Measurements from ENCODE around the gene MSANTD3.
A peak's percentile ranks its signal among the peaks of the same experiment; 100 is the strongest.
"Not testable (repeated sequence)": the region's sequence is repeated elsewhere in the genome, so short reads cannot be mapped to it uniquely, and the experiment has no call there.

The MSANTD3 gene

DNA sequence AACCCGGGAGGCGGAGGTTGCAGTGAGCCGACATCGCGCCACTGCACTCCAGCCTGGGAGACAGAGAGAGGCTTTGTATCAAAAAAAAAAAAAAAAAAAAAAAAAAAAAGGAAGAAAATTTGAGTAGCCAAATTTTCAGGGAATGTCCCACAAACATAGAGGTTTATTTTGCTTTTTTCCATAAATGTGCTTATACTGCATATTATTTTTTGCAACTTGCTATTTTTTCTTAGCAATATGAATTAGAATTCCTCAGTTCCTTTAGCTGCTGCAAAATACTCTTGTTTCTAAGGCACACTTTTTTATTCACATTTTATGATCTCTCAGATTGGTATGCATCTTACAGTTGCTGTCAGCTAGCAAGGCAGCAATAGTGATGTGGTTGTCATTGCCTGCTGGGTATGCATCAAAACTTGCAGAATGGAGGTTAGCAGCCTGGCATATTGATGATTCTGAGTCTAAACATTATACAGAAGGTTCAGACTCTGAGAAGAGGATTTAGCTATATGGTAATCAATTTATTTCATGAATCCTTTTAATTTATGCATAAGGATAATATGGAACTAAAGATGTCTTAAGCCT, 13.0 kb upstream of the MSANTD3 start:
- TF ChIP-seq, protein P1, sequence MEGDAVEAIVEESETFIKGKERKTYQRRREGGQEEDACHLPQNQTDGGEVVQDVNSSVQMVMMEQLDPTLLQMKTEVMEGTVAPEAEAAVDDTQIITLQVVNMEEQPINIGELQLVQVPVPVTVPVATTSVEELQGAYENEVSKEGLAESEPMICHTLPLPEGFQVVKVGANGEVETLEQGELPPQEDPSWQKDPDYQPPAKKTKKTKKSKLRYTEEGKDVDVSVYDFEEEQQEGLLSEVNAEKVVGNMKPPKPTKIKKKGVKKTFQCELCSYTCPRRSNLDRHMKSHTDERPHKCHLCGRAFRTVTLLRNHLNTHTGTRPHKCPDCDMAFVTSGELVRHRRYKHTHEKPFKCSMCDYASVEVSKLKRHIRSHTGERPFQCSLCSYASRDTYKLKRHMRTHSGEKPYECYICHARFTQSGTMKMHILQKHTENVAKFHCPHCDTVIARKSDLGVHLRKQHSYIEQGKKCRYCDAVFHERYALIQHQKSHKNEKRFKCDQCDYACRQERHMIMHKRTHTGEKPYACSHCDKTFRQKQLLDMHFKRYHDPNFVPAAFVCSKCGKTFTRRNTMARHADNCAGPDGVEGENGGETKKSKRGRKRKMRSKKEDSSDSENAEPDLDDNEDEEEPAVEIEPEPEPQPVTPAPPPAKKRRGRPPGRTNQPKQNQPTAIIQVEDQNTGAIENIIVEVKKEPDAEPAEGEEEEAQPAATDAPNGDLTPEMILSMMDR (IDR thresholded peaks at IDR 0.05; ENCODE audit: control insufficient read depth, extremely low read depth, insufficient read depth): no peak
- DNase-seq (ENCODE audit: low read depth): no peak
- H3K4me3 ChIP-seq (ENCODE audit: low read depth, low read length): no peak overlapping the region

DNA sequence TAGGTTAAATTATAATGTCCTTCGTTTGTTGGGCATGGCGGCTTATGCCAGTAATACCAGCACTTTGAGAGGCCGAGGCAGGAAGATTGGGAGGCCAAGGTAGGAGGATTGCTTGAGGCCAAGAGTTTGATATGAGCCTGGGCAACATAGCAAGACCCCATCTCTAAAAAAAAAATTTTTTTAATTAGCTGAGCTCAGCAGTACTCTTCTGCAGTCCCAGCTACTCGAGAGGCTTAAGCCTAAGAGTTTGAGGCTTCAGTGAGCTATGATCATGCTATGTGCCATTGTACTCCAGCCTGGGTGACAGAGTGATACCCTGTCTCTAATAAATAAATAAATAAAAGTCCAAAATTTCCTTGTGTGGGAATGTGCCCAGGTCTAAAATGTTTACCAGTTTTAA, 9.1 kb upstream of the MSANTD3 start:
- TF ChIP-seq, protein P1 (IDR thresholded peaks at IDR 0.05; ENCODE audit: control insufficient read depth, extremely low read depth, insufficient read depth): no peak
- H3K4me3 ChIP-seq (ENCODE audit: low read depth, low read length): no peak overlapping the region
- DNase-seq (ENCODE audit: low read depth): no peak

DNA sequence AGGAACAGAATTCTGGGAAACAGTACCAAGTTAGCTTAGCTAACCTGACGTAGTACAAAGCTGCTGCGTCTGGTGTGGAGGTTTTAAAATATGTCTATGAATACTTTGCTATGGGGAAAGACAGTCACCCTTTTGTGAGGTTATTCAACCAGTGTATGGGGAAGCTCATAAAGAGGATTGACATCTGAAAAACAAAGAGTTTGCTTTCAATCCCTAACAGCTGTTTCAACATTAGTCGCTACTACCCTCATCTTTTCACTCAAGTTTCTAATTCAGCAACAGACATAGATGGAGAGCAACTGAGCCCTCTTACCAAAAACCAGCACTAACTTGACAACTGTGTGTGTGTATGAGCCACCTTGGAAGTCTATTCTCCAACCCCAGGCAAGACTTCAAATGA, 7.8 kb upstream of the MSANTD3 start:
- no peak for DNase-seq (ENCODE audit: low read depth)
- TF ChIP-seq, protein P1 (IDR thresholded peaks at IDR 0.05; ENCODE audit: control insufficient read depth, extremely low read depth, insufficient read depth): no peak
- no peak overlapping the region for H3K4me3 ChIP-seq (ENCODE audit: low read depth, low read length)

DNA sequence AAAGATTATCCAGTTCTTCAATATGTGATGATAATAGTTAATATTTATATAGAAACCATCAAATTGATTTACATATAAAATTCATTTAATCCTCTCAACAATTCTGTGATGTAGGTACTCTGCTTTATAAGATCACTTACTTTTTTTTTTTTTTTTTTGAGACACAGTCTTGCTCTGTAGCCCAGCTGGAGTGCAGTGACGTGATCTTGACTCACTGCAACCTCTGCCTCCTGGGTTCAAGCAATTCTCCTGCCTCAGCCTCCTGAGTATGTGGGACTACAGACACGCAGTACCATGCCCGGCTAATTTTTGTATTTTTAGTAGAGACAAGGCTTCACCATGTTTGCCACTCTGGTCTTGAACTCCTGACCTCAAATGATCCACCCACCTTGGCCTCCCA, 5.8 kb upstream of the MSANTD3 start:
- DNase-seq (ENCODE audit: low read depth); H3K4me3 ChIP-seq (ENCODE audit: low read depth, low read length): not testable (repeated sequence)

DNA sequence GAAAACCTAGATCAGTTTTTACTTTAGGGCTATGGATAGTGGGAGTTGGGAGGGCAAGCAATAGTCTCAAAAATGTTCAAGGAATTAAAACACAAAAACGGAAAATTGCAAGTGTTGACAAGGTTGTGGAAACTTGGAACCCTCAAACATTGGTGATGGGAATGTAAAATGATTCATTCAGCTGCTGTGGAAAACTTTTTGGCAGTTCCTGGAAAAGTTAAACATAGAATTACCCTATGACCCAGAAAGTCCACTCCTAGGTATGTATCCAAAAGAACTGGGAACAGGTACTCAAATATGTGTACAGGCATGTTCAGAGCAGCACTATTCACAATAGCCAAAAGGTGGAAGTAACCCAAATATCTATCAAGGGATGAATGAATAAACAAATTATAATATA, 1.2 kb upstream of the MSANTD3 start:
- TF ChIP-seq, protein P1 (IDR thresholded peaks at IDR 0.05; ENCODE audit: control insufficient read depth, extremely low read depth, insufficient read depth): no peak
- no peak overlapping the region for H3K4me3 ChIP-seq (ENCODE audit: low read depth, low read length)
- peak; percentile 31 for DNase-seq (ENCODE audit: low read depth)

DNA sequence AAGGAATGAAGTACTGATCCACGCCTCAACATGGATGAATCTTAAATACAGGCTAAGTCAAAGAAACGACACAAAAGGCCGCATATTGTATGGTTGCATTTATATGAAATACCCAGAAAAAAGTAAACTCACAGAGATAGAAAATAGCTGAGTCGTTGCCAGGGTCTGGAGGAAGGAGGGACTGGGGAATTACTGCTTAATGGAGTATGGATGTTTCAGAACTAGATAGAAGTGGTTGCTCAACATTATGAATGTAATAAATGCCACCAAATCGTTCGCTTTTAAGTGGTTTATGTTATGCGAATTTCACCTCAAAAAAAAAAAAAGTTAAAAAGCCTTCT, 784 bp upstream of the MSANTD3 start:
- TF ChIP-seq, protein P1 (IDR thresholded peaks at IDR 0.05; ENCODE audit: control insufficient read depth, extremely low read depth, insufficient read depth): no peak
- peak overlapping the region; percentile 48 for H3K4me3 ChIP-seq (ENCODE audit: low read depth, low read length)

DNA sequence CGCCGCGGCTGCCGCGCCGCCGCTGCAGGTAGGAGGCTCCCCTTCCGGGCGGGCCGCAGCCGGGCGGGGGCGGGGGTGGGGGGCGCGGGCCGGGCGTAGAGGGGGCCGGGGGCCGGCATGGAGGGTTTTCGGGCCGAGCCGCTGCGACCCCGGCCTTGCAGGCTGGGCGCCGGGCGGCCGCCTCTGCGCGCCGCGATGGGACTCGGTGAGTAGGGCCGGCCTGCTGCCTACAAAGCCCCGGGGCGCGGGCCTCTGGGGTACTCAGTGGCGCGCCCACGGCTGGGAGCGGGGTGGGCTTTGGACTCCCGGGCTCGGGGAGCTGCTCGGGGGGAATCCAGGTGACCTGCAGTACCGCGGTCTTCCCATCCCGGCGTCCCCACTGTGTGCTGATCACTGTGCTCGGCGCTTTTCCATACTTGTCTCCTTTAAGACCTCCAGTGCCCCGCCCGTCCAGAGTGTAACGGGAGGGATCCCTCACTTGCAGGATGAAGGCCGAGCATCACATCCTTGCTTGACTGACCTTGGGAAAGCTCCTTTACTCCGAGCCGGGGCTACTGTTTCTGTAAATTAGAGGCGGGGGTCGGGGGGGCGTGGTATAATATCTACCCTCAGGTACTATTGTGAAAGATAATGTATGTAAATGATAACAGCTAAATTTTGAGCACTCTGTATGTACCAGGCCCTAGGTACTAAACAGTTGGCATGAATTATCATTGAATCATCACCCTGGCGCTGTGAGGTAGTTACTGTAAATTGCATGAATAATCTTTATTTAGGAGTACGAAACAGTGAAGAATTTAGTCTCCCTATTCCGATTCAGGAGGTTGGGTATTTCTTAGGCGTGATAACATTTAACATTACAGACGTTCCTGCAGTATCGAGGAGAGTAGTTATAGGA, 672 bp downstream of the MSANTD3 start:
- H3K4me3 ChIP-seq (ENCODE audit: low read depth, low read length): peak overlapping the region; percentile 81
- DNase-seq (ENCODE audit: low read depth): no peak
- TF ChIP-seq, protein P1 (IDR thresholded peaks at IDR 0.05; ENCODE audit: control insufficient read depth, extremely low read depth, insufficient read depth): no peak

More for the DNA sequence above, 784 bp upstream of the MSANTD3 start:
- DNase-seq (ENCODE audit: low read depth): no peak

Data from LNCaP clone FGC (cell line).